Germinal center (tissue), 1 donor: ENCODE results near the gene CFAP57.
A peak's percentile ranks its signal among the peaks of the same experiment; 100 is the strongest.
"Not testable (repeated sequence)": the region's sequence is repeated elsewhere in the genome, so short reads cannot be mapped to it uniquely, and the experiment has no call there.

ENCODE experiments used
- DNase-seq: peaks from one replicate; pipeline ENCODE4 v3.0.0; 2012; ENCODE audit warnings: mixed read lengths, low spot score

The CFAP57 gene

GRCh38 chr1:43174873-43175272 lies 2.7 kb downstream of the CFAP57 start:
- DNase-seq: no peak

GRCh38 chr1:43177691-43178090 lies 5.6 kb downstream of the CFAP57 start:
- no peak for DNase-seq

- no peak for DNase-seq
These were observed 12.3 kb downstream of the CFAP57 start for GRCh38 chr1:43184388-43184787.

GRCh38 chr1:43184995-43185394 lies 12.9 kb downstream of the CFAP57 start:
- no peak for DNase-seq

- no peak for DNase-seq
These were observed 16.0 kb downstream of the CFAP57 start for GRCh38 chr1:43188106-43188505.

- no peak for DNase-seq
These were observed 22.4 kb downstream of the CFAP57 start for GRCh38 chr1:43194509-43194908.

GRCh38 chr1:43197343-43198127 lies 25.4 kb downstream of the CFAP57 start:
- DNase-seq: no peak

GRCh38 chr1:43199093-43199726 lies 27.1 kb downstream of the CFAP57 start:
- DNase-seq: no peak

- DNase-seq: no peak
These were observed 31.7 kb downstream of the CFAP57 start for GRCh38 chr1:43203859-43204258.

- no peak for DNase-seq
These were observed 32.3 kb downstream of the CFAP57 start for GRCh38 chr1:43204394-43204793.

GRCh38 chr1:43205671-43206070 lies 33.5 kb downstream of the CFAP57 start:
- DNase-seq: no peak

- no peak for DNase-seq
These were observed 34.6 kb downstream of the CFAP57 start for GRCh38 chr1:43206600-43207228.

- no peak for DNase-seq
These were observed 35.2 kb downstream of the CFAP57 start for GRCh38 chr1:43207229-43207853.

GRCh38 chr1:43208277-43208676 lies 36.1 kb downstream of the CFAP57 start:
- not testable (repeated sequence) for DNase-seq

GRCh38 chr1:43214501-43215444 lies 42.6 kb downstream of the CFAP57 start:
- DNase-seq: no peak

- no peak for DNase-seq
These were observed 45.6 kb downstream of the CFAP57 start for GRCh38 chr1:43217747-43218146.

- peak; percentile 39 for DNase-seq
These were observed 49.0 kb downstream of the CFAP57 start for GRCh38 chr1:43220905-43221778.

- DNase-seq: no peak
These were observed 49.7 kb downstream of the CFAP57 start for GRCh38 chr1:43221797-43222196.

GRCh38 chr1:43222879-43223278 lies 50.7 kb downstream of the CFAP57 start:
- no peak for DNase-seq

- no peak for DNase-seq
These were observed 53.0 kb downstream of the CFAP57 start for GRCh38 chr1:43225168-43225567.
